Ectodermal cell (in vitro differentiated cells): Measurements from ENCODE around the gene ZNF578. TPM values are rescaled to one million over a fixed set of nuclear protein-coding genes. Genes with fewer than 3 reads are reported as not detected.

Source experiments
- H3K27ac ChIP-seq: 2 replicates; pipeline ENCODE4 v1.7.0; 2013; ENCODE audit warnings: mild to moderate bottlenecking, low read depth, low read length; ENCODE audit not compliant: insufficient read depth, poor library complexity, severe bottlenecking
- H3K27me3 ChIP-seq: 2 replicates; pipeline ENCODE4 v1.7.0; 2013; ENCODE audit warnings: mild to moderate bottlenecking, low read length; ENCODE audit not compliant: insufficient read depth, control insufficient read depth, poor library complexity, severe bottlenecking
- H3K36me3 ChIP-seq: one replicate; pipeline ENCODE4 v1.7.0; 2013; ENCODE audit warnings: low read length; ENCODE audit not compliant: control insufficient read depth, insufficient read depth
- H3K4me1 ChIP-seq: one replicate; pipeline ENCODE4 v1.7.0; 2013; ENCODE audit warnings: low read length; ENCODE audit not compliant: control insufficient read depth, insufficient read depth
- H3K4me3 ChIP-seq: 2 replicates; pipeline ENCODE4 v1.7.0; 2013; ENCODE audit warnings: low read depth, low read length, control low read depth; ENCODE audit not compliant: insufficient read depth
- H3K9me3 ChIP-seq: 2 replicates; pipeline ENCODE4 v1.7.0; 2013; ENCODE audit warnings: mild to moderate bottlenecking, low read length, moderate library complexity; ENCODE audit not compliant: control insufficient read depth
- WGBS, 2 experiments: methylation state at CpG; one replicate each; pipeline ENCODE4 v1.1.7; 2013; ENCODE audit warnings: missing lambda C conversion rate in 2 of 2; 5-methylcytosine and 5-hydroxymethylcytosine counted together
- polyA plus RNA-seq, 4 experiments: library from polyadenylated mRNA; stranded (reverse); fragments of 50-300 nt; gene quantifications; one replicate each; pipeline ENCODE4 v1.2.3, GENCODE V29; 2013

Gene ZNF578
- polyA plus RNA-seq (2013, experiment 1 of 4) = 2.1 TPM
- polyA plus RNA-seq (2013, experiment 2 of 4) = 2.5 TPM
- polyA plus RNA-seq (2013, experiment 3 of 4) = 1.1 TPM
- polyA plus RNA-seq (2013, experiment 4 of 4) = 1.5 TPM

GRCh38 chr19:52453324-52454094 lies at the start of gene ZNF578:
Gene ZNF578, plus strand, starts transcription at chr19:52453553. Its CDS starts 48,293 bp downstream, at chr19:52501846.
- Histone ChIP-seq H3K4me3 (peak within 1 kb of the TSS; percentile 28), H3K27ac (no peak within 1 kb of the TSS), H3K27me3 (no peaks in the 10 kb centered on the region), H3K36me3 (no peaks in the 10 kb centered on the region), H3K4me1 (no peaks in the 10 kb centered on the region), H3K9me3 (peaks cover 3% of the 10 kb centered on the region)
- WGBS, 2 experiments = 58 to 60% methylated on average over 48 of the region's 48 CpGs

GRCh38 chr19:52410276-52410675 lies 43.1 kb upstream of the ZNF578 start:
- H3K27me3 ChIP-seq = no peaks in the 10 kb centered on the region
- H3K27ac ChIP-seq = no peak overlapping the region
- no peaks in the 10 kb centered on the region for H3K4me1 ChIP-seq
- H3K4me3 ChIP-seq = no peak overlapping the region
- no peaks in the 10 kb centered on the region for H3K36me3 ChIP-seq
- no peaks in the 10 kb centered on the region for H3K9me3 ChIP-seq
- 91 to 92% methylated on average over 6 of the region's 6 CpGs for WGBS, 2 experiments

GRCh38 chr19:52415711-52416110 lies 37.6 kb upstream of the ZNF578 start:
- Histone ChIP-seq H3K4me1 (no peaks in the 10 kb centered on the region), H3K27ac (no peak overlapping the region), H3K4me3 (no peak overlapping the region), H3K9me3 (peaks cover 3% of the 10 kb centered on the region), H3K36me3 (no peaks in the 10 kb centered on the region), H3K27me3 (no peaks in the 10 kb centered on the region)
- 89 to 93% methylated on average over 5 of the region's 5 CpGs for WGBS, 2 experiments

GRCh38 chr19:52428937-52429336 lies 24.4 kb upstream of the ZNF578 start, which contains the start of gene ZNF534:
Gene ZNF534, plus strand, starts transcription at chr19:52429148. Its CDS starts 2,327 bp downstream, at chr19:52431475.
- no peaks in the 10 kb centered on the region for H3K4me1 ChIP-seq
- 94% methylated on average over 27 of the region's 27 CpGs for WGBS, 2 experiments
- no peaks in the 10 kb centered on the region for H3K36me3 ChIP-seq
- H3K27ac ChIP-seq = no peak within 1 kb of the TSS
- H3K4me3 ChIP-seq = no peak within 1 kb of the TSS
- peaks cover 2% of the 10 kb centered on the region for H3K9me3 ChIP-seq
- no peaks in the 10 kb centered on the region for H3K27me3 ChIP-seq

GRCh38 chr19:52442179-52442578 lies 11.2 kb upstream of the ZNF578 start:
- H3K9me3 ChIP-seq = peaks cover 14% of the 10 kb centered on the region
- WGBS, 2 experiments = 68 to 71% methylated on average over 3 of the region's 3 CpGs

GRCh38 chr19:52444506-52444905 lies 8.8 kb upstream of the ZNF578 start:
- Histone ChIP-seq H3K4me3 (no peak overlapping the region), H3K9me3 (peaks cover 14% of the 10 kb centered on the region), H3K27ac (no peak overlapping the region), H3K27me3 (no peaks in the 10 kb centered on the region), H3K36me3 (no peaks in the 10 kb centered on the region), H3K4me1 (no peaks in the 10 kb centered on the region)
- WGBS, 2 experiments = 38 to 39% methylated on average over 2 of the region's 2 CpGs

More at GRCh38 chr19:52442179-52442578, 11.2 kb upstream of the ZNF578 start:
- H3K27ac ChIP-seq = no peak overlapping the region
- no peak overlapping the region for H3K4me3 ChIP-seq
- H3K27me3 ChIP-seq = no peaks in the 10 kb centered on the region
- H3K4me1 ChIP-seq = no peaks in the 10 kb centered on the region
- no peaks in the 10 kb centered on the region for H3K36me3 ChIP-seq

- Histone ChIP-seq H3K4me1 (no peaks in the 10 kb centered on the region), H3K36me3 (no peaks in the 10 kb centered on the region), H3K9me3 (peaks cover 3% of the 10 kb centered on the region), H3K4me3 (no peak overlapping the region), H3K27me3 (no peaks in the 10 kb centered on the region), H3K27ac (no peak overlapping the region)
- 94 to 95% methylated on average over 41 of the region's 41 CpGs for WGBS, 2 experiments
Observed at GRCh38 chr19:52451241-52451640, 2.1 kb upstream of the ZNF578 start.

GRCh38 chr19:52464798-52465470 lies 11.6 kb downstream of the ZNF578 start:
- WGBS, 2 experiments = 57 to 73% methylated on average over 9 to 14 of the region's 14 CpGs
- H3K4me1 ChIP-seq = no peaks in the 10 kb centered on the region
- H3K36me3 ChIP-seq = no peaks in the 10 kb centered on the region
- H3K4me3 ChIP-seq = no peak overlapping the region
- H3K27ac ChIP-seq = no peak overlapping the region
- H3K9me3 ChIP-seq = peaks cover 13% of the 10 kb centered on the region
- H3K27me3 ChIP-seq = no peaks in the 10 kb centered on the region

GRCh38 chr19:52473655-52474350 lies 20.4 kb downstream of the ZNF578 start:
- Histone ChIP-seq H3K4me1 (no peaks in the 10 kb centered on the region), H3K4me3 (no peak overlapping the region), H3K36me3 (no peaks in the 10 kb centered on the region), H3K27ac (no peak overlapping the region), H3K9me3 (peaks cover 13% of the 10 kb centered on the region), H3K27me3 (no peaks in the 10 kb centered on the region)
- WGBS, 2 experiments = 64 to 67% methylated on average over 3 of the region's 3 CpGs
